Gastrocnemius medialis (tissue), 4 donors: ENCODE measurements around the gene TGOLN2.

ENCODE experiments used
- CTCF ChIP-seq, 5 experiments: fragments of 450-650 bp in 3 of 5; fragments of 200-600 bp in 2 of 5; sonication (generic) in 2 of 5; IDR thresholded peaks in 4 of 5; conservative IDR thresholded peaks in 1 of 5; 1 replicate in 4 of 5; 2 replicates in 1 of 5; pipeline ENCODE4 v1.5.1; 2016 to 2019; ENCODE audit warnings: antibody characterized with exemption in 5 of 5, mild to moderate bottlenecking in 3 of 5, moderate library complexity in 3 of 5
- POLR2A ChIP-seq, 2 donors: fragments of 450-650 bp; IDR thresholded peaks; one replicate each; pipeline ENCODE4 v1.6.1; 2017; ENCODE audit warnings: antibody characterized with exemption in 2 of 2, mild to moderate bottlenecking in 2 of 2, moderate library complexity in 2 of 2

- no peak for TF ChIP-seq CTCF (IDR thresholded peaks at IDR 0.05 in 4 of 5, conservative IDR thresholded peaks at IDR 0.05 in 1 of 5)
- TF ChIP-seq POLR2A (IDR thresholded peaks at IDR 0.05) = no peak
These were observed 40.1 kb downstream of the TGOLN2 start for GRCh38 chr2:85287721-85288120.
